Fibroblast of villous mesenchyme (primary cell): ENCODE measurements around the gene KLHL5. TPM values are rescaled to one million over a fixed set of nuclear protein-coding genes. Genes with fewer than 3 reads are reported as not detected.

ENCODE experiments used
- DNase-seq: peaks from one replicate; pipeline ENCODE4 v3.0.0-alpha.2; 2010; ENCODE audit warnings: low read depth
- H3K4me3 ChIP-seq: 2 replicates; pipeline ENCODE4 v1.5.1; 2011; ENCODE audit warnings: low read depth, mild to moderate bottlenecking, low read length
- CTCF ChIP-seq: IDR thresholded peaks from 2 replicates; pipeline ENCODE4 v1.5.1; 2012; ENCODE audit warnings: low read depth, mild to moderate bottlenecking, low read length; ENCODE audit not compliant: insufficient read depth
- total RNA-seq: library from RNA; depleted of rRNA; stranded (reverse); fragments of >200 nt; gene quantifications from 2 replicates; pipeline ENCODE4 v1.2.3, GENCODE V29; 2012

Gene KLHL5
- total RNA-seq, 1 donor, result 156 TPM

GRCh38 chr4:39166669-39167068, 104.6 kb downstream of the KLHL5 start:
- TF ChIP-seq CTCF, result no peak
- DNase-seq, result no peak
- no peak overlapping the region for H3K4me3 ChIP-seq

GRCh38 chr4:39169426-39169825, 107.4 kb downstream of the KLHL5 start:
- DNase-seq, result no peak
- no peak overlapping the region for H3K4me3 ChIP-seq
- no peak for TF ChIP-seq CTCF

- TF ChIP-seq CTCF, result no peak
- H3K4me3 ChIP-seq, result no peak overlapping the region
- DNase-seq, result no peak
Measured at GRCh38 chr4:39170301-39170700, 108.3 kb downstream of the KLHL5 start.

Other genes starting within 250 kb of the KLHL5 start
- gene TLR6, start 205.4 kb upstream of the KLHL5 start, total RNA-seq, result 2.3 and 3.0 TPM in 2 replicates
- 426 and 471 TPM in 2 replicates for gene FAM114A1, start 194.4 kb upstream of the KLHL5 start, total RNA-seq
- under 0.01 TPM in 1 of 2 replicates, not detected in the other for gene TMEM156, start 29.8 kb upstream of the KLHL5 start, total RNA-seq
- 29.6 and 32.0 TPM in 2 replicates for gene WDR19, start 120.3 kb downstream of the KLHL5 start, total RNA-seq